GM18870 (cell line): ENCODE measurements around the gene SI.
"Not testable (repeated sequence)": the region's sequence is repeated elsewhere in the genome, so short reads cannot be mapped to it uniquely, and the experiment has no call there.

ENCODE experiments used
- ATAC-seq: cut with Tn5 transposase; IDR thresholded peaks from one replicate; pipeline ENCODE4 v1.9.1; 2021; ENCODE audit warnings: moderate library complexity; ENCODE audit not compliant: unreplicated experiment

The SI gene

DNA sequence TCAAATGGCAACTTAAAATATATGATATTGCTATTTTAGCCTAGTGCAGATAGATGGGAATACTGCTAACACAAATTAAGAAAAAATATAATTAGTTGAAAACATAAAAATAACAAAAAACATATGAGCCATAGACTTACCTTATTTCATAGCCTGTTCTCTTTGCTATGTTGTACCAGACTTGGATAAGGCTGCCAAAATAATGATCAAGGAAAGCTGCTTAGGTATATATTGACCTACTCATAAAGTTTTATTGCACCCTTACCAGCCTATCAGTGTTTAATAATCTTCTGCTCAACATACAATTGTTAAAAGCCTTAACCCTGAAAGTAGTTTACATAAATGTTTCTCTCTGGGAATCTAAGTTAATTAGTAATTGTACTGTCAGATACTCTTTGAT, at the start of gene SI:
Gene SI (minus strand): TSS at position 204 of the 400 bp plus-strand sequence. CDS start 2,484 bp downstream, outside the sequence.
- no peak for ATAC-seq

DNA sequence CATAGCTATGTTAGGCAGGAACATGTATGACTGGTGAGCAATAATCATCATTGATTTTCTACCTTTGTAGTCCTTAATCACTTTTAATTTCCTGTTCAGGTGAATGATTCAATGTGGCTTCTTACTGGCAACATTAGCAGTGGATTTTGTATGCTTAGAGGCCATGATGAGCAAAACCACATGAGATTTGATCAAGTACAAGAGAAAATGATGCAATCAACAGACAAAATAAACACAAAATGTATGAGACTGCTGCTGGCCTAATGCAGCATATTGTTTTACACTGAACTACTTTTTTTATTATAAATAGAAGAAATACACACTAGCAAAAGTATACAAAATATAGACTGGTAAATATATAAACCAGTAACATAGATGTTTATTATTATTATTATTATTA, 47.5 kb upstream of the SI start:
- no peak for ATAC-seq

DNA sequence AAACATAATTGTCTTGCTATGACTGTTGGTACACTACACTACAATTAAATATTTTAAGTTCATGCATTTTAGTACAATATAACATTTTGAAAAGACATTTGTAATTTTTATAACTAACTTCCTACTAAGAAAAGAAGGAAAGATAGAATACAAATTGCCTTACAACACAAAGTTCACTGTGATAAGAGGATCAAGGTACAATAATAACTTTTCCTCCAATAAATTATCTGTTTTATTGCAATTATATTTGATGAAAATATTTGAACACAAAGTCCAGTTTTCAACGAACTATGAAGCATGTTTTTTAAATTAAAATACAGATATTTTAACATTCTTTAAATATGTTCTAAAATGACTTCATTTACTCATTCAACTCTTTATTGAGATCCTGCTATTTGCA, 33.1 kb upstream of the SI start:
- no peak for ATAC-seq

DNA sequence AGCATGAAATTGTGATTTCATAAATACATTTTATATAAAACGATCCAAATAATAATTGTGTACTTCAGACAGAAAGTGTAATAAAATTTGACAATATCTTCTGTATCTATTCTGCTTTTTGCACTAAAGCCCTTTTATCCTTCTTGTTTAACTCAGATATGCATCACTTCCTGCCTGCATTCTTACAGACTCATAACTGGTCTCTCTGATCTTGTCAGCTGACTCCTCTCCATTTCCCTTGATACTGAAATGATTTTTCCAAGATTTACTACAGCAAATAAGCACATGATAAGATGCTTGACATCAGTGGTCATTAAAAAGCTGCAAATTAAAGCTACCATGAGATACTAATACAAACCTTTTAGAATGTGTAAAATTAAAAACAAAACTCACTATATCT, 25.3 kb upstream of the SI start:
- no peak for ATAC-seq

DNA sequence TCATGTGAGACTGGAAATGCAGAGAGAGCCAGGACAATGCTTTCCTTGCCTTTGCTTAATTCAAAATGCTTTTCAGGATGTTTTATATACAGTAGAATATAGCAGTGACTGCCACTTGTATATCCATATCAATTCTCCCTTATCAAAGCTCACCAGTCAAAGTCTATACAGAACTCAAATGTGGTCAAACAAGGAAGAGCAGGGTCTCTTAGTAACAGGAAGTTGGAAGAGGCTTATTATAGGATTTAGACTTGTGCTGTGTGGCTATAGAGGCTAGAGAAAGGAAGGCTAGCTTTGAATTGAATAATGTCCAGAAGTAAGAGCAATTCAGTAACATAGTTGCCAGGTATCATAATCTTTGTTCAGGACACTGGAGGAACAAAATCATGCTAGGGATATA, 4.4 kb upstream of the SI start:
- ATAC-seq, result no peak

DNA sequence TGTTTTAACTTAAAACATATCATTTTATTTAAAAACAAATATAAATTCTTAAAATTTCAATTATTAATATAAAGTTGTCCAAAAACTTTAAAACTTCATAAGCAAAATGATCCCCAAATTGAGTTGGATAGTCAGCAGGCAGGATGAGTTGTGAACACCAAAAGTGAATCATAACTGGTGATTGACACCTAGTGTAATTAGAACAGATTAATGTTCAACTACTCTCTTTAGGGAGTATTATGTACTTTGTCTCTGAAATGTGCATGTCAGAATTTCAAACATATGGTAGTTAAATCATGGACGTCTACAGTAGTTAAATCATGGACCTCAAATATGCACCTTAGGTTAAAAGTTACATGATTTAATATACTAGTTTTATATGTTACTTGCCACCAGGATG, 2.9 kb upstream of the SI start:
- no peak for ATAC-seq

DNA sequence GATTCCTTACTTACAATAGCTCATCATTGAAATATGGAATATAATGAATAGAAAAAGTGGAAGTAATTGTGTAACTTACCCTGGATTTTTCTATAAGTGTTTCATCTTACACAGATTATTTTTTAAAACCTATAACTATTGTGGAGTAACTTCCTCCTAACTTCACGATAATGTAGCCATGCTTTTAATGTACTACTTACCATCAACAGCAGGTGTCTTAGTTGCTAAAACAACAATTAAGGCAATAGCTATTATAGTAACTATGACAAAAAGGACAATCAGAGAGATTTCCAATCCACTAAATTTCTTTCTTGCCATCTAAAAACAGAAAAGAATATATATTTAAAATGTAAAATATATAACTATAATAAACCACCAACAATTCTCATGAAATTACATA, 2.6 kb downstream of the SI start:
- no peak for ATAC-seq

DNA sequence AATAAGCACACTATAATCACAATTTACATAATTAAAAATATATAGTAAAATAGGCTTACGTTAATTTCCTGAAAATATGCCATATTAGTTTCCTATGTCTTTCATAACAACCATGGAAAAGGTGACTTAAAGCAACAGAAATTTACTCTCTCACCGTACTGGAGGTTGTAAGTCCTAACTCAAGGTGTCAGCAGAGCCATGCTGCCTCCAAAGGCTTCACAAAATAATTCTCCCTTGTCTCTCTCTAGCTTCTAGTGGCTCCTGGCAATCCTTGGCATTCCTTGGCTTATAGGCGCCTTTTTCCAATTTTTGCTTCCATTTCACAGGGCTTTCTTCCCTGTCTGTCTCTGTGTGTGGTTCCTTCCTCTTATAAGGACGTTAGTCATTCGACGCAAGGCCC, 7.6 kb downstream of the SI start:
- ATAC-seq, result no peak

DNA sequence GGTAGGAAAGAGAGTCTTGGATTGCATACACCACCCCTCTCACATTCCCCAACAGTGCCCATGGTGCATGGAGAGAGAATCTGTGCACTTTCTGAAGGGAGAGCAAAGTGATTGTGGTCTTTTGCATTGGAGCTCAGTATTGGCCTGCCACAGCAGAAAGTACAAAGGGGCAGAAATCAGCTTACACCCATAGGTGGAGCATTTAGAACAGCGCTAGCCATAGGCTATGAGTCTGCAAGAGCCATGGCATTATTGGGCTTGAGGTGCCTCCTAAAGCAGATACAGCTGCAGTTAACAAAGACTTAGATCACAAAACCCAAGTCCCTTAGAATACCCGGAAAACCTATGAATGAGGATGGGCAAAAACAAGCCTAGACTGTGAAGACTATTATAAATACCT, 21.8 kb downstream of the SI start:
- ATAC-seq, result no peak

DNA sequence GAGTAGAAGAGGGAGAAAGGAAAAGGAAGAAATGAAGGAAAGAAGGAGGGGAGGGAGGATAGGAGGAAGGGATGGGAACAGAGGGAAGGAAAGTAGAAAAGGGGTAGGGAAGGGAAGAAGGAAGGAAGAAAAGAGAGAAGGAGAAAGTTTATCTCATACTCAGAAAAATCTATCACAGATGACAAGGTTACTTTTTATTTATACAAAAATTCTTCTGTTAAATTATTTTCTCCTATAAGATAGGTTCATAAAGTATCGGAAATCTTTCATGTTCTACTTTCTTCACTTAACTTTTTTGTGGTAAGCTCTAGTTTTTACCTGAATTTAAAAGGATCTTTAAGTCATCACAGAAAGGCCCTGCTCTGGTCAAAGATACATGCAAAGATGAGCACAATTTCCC, 38.1 kb downstream of the SI start:
- ATAC-seq, result no peak

DNA sequence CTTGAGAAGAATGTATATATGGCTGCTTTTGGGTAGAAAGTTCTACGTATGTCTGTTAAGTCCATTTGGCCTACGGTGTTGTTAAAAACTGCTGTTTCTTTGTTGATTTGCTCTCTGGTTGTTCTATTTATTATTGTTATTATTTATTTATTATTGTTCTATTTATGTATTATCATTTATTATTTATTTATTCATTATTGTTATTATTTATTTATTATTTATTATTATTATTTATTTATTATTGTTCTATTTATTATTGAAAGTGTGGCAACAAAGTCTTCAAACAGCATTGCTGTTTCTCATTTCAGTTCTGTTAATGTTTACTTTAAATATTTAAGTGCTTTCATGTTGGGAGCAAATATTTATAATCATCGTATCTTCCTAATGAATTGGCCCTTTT, 66.7 kb downstream of the SI start:
- ATAC-seq, result no peak

DNA sequence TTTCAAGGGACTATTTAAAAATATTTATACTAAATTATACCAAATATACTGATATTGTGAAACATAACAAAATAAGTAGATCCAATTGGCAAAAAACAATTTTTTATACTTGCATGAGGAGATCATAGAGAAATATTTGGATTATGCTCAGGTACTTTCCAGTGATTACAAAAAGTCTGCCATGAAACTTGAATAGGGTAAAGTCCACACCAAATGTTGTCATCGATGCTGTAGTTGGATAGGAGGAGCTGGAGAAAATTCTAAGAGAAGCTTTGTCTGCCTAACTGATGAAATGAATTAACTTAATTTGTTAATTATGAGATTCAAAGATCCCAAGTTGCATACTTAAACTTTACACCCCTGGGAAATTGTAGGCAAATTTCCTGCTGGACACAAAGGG, 93.3 kb downstream of the SI start:
- ATAC-seq, result no peak

DNA sequence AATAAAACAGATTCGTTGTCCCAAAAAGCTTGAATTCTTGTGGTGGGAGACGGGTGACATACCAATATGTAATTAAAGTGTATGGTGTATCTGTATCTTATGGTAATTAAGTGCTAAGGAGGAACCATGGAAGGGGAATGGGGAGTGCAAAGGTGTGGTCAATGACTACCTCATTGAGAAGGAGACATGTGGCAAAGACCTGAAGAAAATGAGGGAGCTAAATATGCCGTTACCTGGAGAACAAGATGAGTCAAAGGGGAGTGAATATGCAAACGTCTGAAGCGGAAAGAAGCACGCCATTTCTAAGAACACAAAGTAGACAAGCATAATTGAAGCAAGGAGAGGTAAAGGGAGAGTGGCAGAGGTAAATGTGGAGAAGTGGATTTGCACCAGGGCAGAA, 115.7 kb downstream of the SI start:
- no peak for ATAC-seq

DNA sequence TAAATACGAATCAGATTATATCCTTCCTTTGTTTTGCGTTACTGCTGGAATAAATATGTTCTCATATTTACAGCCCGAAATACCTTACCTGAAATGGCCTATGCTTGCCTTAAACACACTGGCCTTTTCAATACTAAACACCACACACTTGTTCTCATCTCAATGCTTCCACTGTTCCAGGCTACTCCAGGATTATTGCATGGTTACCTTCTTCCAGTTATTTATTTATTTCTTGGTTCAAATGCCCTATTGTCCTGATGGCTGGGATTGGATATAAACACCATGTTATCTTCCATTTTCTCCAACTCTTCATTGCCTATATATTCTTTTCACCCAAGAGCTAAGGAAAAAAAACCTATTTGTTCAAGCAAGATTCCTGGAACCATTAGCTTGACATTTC, 125.3 kb downstream of the SI start:
- ATAC-seq, result no peak

DNA sequence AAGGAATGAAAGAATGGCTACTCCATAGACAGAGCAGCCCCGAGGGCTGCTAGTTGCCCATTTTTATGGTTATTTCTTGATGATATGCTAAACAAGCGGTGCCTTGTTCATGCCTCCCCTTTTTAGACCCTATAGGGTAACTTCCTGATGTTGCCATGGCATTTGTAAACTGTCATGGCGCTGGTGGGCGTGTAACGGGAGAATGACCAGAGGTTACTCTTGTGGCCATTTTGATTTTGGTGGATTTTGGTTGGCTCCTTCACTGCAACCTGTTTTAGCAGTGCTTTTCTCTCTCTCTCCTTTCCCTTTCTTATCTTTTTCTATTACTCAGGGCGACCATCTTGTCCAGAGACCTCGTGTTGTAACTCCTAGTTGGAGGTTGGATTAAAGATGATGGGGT, 126.9 kb downstream of the SI start:
- not testable (repeated sequence) for ATAC-seq

DNA sequence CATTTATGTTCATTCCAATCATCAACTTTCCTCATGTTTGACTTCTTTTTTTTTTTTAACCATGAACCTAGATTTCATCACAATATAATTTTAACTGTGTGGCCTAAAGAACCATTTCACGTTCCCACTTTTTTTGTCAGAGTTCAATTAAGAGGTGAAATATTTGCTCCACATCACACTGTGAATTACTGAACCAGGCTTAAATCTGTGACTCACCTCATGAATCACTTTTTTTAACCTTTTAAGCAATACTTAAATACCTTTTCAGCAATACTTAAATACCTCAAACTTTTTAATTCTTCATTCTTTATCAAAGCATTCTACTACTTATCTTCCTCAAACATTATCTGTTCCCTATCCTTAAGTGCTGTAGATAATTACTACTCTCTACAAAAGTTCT, 137.6 kb downstream of the SI start:
- no peak for ATAC-seq

DNA sequence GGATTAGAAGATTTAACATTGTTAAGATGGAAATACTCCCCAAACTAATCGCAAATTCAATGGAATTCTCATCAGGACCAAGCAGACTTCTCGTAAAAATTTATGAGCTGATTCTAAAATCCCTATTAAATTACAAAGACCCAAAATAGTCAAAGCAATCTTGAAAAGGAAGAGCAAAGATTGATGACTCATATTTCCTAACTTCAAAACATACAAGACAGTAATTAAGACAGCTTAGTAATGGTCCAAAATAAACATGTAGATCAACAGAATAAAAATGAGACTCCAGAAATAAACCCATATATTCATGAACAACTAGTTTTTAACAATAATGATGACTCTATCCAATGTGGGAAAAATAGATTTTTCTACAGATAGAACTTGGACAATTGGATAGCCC, 148.7 kb downstream of the SI start:
- no peak for ATAC-seq
